Right lobe of liver (tissue), 4 donors: ENCODE results near the gene CDH4.

ENCODE experiments used
- CTCF ChIP-seq, 4 donors: fragments of 200-600 bp in 3 of 4; fragments of 450-650 bp in 1 of 4; IDR thresholded peaks; one replicate each; pipeline versions ENCODE4 v1.5.1 to v1.8.0; 2016 to 2022; ENCODE audit warnings: antibody characterized with exemption in 4 of 4, mild to moderate bottlenecking in 2 of 4
- POLR2A ChIP-seq: fragments of 450-650 bp; IDR thresholded peaks from one replicate; pipeline ENCODE4 v1.6.1; 2017; ENCODE audit warnings: antibody characterized with exemption, mild to moderate bottlenecking
- donor health status: DM: no; HTN: no; CAD: no.
- donor health status: DM: no; HTN: no; CAD: no.
- donor health status: DM: no; HTN: yes; CAD: no.

GRCh38 chr20:61806995-61807394 lies 554.9 kb downstream of the CDH4 start:
- TF ChIP-seq CTCF (IDR thresholded peaks at IDR 0.05) (no peak), POLR2A (no peak)
